HEK293T (cell line): ENCODE measurements around the gene XAF1.
"Not testable (repeated sequence)": the region's sequence is repeated elsewhere in the genome, so short reads cannot be mapped to it uniquely, and the experiment has no call there.

Source experiments
- ELF4 ChIP-seq: fragments of 450-650 bp; IDR thresholded peaks from 2 replicates; pipeline ENCODE4 v1.6.1; 2017; ENCODE audit warnings: antibody characterized with exemption
- FOXA1 ChIP-seq: fragments of 450-650 bp; IDR thresholded peaks from 2 replicates; pipeline ENCODE4 v1.6.1; 2016; ENCODE audit warnings: mild to moderate bottlenecking
- FOXM1 ChIP-seq: fragments of 450-650 bp; IDR thresholded peaks from 2 replicates; pipeline ENCODE4 v1.6.1; 2017; ENCODE audit warnings: mild to moderate bottlenecking, borderline replicate concordance
- HDGF ChIP-seq: fragments of 450-650 bp; IDR thresholded peaks from 2 replicates; pipeline ENCODE4 v1.6.1; 2017; ENCODE audit warnings: antibody characterized with exemption, borderline replicate concordance
- NFRKB ChIP-seq: fragments of 450-650 bp; IDR thresholded peaks from 2 replicates; pipeline ENCODE4 v1.6.1; 2016; ENCODE audit warnings: mild to moderate bottlenecking, moderate library complexity
- PKNOX1 ChIP-seq: fragments of 450-650 bp; IDR thresholded peaks from 2 replicates; pipeline ENCODE4 v1.6.1; 2016
- SUZ12 ChIP-seq: fragments of 450-650 bp; IDR thresholded peaks from 2 replicates; pipeline ENCODE4 v1.6.1; 2016; ENCODE audit warnings: mild to moderate bottlenecking

DNA sequence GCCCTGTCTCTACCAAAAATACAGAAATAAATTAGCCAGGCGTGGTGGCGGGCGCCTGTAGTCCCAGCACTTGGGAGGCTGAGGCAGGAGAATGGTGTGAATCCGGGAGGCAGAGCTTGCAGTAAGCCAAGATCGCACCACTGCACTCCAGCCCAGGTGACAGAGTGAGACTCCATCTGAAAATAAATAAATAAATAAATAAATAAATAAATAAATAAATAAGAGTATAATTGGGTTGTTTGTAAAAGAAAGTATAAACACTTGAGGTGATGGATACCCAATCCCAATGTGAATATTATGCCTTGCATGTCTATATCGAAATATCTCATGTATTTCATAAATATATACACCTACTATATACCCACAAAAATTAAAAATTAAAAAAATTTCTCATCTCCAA is 9.2 kb upstream of the XAF1 start:
- not testable (repeated sequence) for TF ChIP-seq FOXM1, FOXA1, PKNOX1, ELF4, NFRKB, SUZ12, HDGF
